Measurements from ENCODE around the gene CHMP1A.

- TF ChIP-seq CTCF (IDR thresholded peaks at IDR 0.05; ENCODE audit: low read depth, low read length) (no peak), EZH2phosphoT487 (IDR thresholded peaks at IDR 0.05; ENCODE audit: low read depth) (no peak)
These were observed 28.4 kb upstream of the CHMP1A start for GRCh38 chr16:89685916-89686315.
